GM11168 (cell line): Measurements from ENCODE around the gene GP5.

ENCODE experiments used
- in situ Hi-C: fragments of 300-500 bp; cut with MboI; formaldehyde crosslinking; loops from one replicate; pipeline ENCODE4 v1.12.0; 2022; ENCODE audit warnings: low sequenced_read_pairs; ENCODE audit not compliant: unreplicated experiment

The GP5 gene

DNA sequence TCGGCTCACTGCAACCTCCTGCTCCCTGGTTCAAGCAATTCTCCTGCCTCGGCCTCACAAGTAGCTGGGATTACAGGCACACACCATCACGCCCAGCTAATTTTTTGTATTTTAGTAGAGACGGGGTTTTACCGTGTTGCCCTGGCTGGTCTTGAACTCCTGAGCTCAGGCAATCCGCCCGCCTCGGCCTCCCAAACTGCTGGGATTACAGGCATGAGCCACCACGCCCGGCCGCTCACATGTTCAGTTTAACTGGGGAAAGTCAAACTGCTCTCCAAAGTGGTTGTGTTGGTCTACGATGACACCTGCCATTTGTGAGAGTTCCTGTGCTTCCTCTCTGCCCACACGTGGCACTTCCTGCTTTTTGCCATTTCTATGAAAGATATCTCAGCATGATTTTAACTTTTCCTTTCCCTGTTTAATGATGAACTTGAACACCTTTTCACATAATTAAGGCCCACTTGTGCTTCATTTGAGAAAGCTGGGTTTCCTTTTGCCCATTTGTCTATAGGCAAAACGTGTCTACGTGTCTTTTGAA, 877 bp upstream of the GP5 start:
- in situ Hi-C loops: loop anchor here (10.0 kb wide), 1 partner anchor 65 kb away; no protein-coding TSS in a partner anchor

DNA sequence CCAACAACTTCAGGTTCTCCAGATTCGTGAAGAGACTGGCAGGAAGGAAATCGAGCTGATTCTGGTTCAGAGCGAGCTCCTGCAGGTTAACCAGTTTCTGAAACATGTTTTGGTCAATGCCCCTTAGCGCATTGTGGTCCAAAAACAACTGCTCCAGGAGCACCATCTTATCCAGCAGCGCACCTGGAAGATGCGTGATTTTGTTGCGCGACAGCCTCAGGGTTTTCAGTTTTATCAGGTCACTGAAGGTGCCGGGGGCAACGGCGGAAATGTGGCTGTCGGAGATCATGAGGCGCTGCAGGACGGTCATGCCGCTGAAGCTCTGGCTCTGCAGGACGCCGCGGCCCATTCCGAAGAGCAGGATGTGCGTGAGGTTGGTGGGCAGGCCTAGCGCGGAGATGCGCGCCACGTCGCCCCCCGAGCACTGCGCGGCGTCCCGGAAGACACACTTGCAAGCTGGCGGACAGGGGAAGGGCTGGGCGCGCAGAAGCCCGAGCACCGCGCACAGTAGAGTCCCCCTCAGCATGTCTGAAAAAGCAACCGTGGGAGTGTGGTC, 1.2 kb downstream of the GP5 start:
- in situ Hi-C loops: no loop called here

DNA sequence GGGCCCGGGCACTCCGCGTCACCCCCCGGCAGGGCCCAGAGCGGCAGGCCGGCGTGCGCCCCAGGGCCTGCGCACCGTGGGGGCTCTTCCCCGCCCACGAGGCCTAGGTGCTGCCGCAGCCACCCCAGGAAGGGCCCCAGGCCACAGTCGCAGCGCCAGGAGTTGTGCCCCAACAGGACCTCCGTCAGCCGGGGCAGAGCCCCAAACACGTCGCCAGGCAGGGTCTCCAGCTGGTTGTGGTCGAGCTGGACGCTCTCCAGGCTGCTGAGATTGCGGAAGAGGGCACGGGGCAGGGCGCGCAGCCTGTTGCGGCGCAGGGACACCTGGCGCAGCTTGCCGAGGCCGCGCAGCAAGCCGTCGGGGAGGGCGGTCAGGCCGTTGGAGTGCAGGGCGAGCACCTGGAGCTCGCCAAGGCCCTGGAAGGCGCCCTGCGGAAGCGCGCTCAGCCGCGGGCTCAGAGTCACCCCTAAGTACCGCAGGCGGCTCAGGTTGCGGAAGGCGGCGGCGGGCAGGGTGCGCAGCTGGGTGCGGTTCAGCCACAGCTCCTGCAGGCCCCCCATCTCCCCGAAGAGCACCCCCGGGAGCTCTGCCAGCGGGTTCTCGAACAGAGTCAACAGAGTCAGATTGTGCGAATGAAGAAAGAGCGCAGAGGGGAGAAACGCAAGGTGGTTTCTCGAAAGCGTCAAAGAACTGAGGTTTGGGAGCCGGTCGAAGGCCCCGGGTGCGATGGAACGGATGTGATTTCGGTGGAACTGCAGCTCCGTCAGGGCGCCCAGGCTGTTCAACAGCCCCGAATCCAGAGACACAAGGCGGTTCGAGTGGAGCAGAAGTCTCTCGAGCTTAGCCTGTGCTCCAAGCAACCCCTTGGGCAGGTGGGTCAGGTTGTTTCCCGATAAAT, 2.0 kb downstream of the GP5 start:
- in situ Hi-C loops: no loop called here

DNA sequence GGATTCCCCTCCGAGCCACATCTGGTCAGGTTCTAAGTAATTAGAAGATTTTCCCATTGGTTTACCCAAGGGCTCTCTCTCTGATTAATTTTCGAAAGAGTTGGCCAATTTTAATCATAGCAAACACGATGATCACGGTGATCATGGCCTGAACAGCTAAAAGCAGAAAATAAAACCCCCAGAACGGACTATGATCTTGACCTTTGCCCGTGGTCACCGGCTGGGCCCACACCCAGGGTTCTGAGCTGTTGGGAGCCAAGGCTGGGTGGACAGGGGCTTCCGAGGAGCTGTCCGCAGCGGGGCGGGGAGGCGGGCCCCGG, 2.6 kb downstream of the GP5 start:
- in situ Hi-C loops: no loop called here

DNA sequence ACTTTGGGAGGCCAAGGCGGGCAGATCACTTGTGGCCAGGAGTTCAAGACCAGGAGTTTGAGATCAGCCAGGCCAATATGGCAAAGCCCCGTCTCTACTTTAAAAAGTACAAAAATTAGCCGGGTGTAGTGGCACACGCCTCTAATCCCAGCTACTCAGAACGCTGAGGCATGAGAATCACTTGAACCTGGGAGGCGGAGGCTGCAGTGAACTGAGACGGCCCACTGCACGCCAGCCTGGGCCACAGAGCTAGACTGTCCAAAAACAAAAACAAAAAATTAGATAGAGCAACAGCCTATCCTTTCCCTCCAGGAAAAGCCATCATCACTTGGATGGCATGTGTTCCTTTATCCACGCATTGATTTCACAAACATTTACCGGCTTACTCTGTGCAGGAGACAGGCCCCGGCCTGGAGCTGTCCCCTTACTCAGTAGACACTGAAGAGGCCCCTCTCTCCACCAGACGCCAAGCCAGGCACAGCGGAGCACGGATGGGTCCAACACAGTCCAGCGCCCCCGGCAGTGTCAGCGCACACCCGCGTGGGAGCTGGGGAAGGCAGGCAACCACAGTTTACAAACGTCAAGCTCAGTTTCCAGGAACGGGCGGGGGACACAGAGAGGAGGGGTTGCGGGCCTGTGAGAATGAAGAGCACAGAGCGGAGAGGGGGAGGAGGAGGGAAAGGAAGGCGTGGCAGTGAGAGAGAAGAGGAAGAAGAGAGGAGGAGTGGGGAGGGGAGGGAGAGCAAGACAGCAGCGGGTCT, 3.1 kb downstream of the GP5 start:
- in situ Hi-C loops: no loop called here

DNA sequence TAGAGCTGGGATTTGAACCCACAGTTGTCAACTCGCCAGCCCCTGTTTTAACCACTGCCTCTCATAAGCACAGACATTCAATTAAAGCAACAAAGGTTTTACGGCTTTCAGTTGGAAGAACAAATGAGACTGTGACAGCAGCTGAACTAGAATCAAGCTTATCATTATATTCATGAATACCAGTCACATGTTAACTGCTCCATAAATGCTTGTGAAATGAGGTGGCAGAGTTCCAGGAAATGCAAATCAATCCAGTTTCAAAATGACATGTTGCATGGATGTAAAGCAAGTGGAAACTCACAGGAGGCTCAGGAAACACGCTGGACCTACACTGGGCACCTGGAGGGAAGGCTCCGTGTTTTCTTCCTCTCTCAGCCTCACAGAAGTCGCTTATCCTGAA, 3.9 kb downstream of the GP5 start:
- in situ Hi-C loops: no loop called here

DNA sequence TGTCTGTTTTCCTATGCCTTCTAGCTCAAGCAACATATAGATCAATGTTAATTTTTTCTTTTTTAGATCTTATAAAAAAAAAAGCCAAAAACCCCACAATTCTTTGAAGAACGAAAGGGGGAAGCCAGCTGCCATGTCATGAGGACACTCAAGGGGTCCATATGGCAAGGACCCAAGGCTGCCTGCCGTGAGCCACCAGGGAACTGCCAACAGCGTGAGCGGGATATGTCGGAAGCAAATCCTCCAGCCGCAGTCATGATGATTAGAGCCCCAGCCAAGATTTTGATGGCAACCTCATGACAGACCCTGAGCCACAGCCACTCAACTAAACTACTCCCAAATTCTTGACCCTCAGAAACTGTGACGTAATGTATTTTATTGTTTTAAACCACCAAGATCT, 6.5 kb downstream of the GP5 start:
- in situ Hi-C loops: no loop called here

DNA sequence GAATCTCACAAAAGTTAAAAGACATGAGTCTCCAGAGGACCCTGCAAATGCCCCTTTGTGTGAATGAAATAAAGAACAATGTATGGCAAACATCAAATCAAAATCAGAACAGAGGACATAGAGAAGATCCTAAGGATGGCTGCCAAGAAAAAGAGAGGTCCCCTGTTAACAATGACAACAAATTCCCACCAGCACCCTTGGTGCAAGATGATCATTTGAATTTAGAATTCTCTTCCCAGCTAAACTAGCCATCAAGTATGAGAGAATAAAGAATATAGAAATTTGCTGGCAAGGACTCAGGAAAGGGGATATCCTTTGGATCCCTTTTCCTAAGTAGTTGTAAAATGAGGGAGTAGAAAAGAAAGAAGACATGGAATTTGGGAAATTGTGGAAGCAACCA, 8.2 kb downstream of the GP5 start:
- in situ Hi-C loops: no loop called here

DNA sequence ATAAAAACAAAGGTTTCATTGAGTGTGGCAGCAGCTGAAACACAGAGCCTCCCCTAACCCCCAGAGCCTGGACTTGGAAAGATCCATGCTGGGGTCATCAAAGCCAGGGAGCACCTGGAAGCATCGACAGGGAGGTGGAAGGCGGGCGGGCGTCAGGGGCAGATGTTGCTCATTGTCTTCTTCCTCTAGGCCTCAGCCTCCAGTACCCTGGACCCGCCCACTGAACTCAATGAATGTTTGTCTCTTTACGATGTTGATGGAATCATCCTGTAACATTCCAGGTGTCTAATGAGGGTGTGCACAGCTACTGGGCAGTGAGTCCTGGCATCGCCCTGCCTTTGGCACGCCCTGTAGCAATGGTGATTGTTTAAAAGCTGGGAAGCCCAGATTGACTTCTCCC, 9.8 kb downstream of the GP5 start:
- in situ Hi-C loops: no loop called here

DNA sequence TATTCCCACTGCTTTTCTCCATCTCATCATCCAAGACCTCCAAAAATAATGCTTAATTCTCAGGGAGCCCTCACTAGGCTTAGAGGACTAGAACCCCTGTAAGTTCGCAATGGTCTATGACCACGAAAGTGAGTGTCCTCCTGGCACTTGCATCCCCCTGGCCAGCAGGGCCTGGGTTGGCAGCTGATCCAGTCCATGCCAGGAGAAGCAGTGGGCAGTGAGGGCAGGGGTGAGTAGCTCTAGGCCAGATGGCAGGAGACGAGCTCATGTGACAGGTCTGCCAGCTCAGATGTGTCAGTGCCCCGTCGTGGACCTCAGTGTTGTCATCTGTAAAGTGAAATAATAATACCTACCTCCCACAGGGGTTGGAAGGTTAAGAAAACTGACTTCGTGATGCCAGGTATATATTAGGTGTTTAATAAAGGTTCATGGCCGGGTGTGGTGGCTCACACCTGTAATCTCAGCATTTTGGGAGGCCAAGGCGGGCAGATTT, 11.1 kb downstream of the GP5 start:
- in situ Hi-C loops: no loop called here

DNA sequence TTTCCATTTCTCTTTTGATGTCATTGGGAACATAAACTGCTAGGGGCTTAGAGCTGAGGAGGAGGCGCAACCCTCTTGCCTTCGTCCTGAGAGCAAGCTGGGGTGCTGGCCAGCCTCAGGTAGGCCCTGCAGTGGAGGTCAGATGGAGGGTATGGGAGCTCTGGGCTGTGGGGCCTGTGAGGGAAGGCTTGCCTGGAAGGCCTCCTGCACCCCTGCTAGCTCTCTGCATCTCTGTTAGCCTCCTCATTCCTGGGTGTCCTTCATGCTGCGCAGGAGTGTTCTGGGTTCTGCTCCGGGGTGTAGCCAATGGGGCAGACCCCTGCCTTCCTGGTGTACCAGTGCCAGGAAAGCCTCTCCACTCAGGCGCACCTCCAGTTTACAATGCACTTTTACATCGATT, 11.8 kb downstream of the GP5 start:
- in situ Hi-C loops: no loop called here

DNA sequence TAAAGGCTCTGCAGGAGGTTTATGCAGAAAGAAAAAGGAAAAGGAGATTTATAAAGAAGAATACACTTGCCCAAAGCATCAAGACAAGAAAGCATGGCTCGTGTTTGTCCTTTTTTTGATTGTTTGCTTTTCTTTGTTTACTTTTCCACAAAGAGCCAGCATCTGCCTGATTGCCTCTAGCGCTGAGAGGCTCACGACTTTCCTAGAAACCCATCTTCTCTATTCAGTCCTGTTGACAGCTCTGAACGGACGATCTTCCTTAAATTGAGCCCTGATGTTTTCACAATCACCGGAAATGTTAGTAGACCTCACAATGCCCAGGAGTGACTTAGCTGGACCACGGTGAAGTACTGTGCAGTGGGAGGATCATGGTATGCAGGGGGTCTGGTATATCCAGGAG, 12.4 kb downstream of the GP5 start:
- in situ Hi-C loops: no loop called here

DNA sequence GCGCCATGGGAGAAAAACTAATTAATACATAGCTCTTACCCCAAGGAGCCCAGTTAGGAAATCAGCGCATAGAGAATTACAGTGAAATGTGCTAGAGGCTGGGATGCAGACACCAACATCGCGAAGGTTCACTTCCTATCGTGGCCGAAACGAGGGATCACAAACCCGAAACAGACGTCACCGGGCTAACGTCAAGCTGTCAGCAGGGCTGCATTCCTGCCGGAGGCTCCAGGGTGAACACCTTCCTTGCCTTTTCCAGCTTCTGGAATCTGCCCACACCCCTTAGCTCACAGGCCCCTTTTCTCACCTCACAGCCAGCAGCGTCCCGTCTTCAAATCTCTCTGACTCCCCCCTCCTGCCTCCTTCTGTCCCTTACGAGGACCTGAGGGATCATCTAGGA, 13.0 kb downstream of the GP5 start:
- in situ Hi-C loops: no loop called here

DNA sequence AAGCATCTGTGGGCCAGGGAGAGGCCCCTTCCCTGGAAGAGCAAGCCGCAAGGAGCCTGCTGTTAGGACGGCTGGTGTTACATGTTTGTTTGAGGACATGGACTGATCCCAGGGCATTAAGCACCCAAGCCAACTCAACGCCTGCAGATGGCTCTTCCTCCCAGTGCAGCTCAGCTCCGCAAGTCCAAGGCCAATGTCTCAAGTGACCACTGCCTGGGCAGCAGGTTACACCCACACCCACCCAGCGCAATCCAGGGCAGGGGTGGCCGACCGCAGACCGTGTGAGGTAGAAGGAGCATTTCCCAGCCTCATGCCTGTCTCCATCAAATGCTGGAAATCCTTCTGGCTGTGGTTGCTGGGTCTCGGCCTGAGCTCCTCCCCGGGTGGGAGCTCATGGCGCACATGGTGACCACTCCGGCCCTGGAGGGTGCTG, 14.5 kb downstream of the GP5 start:
- in situ Hi-C loops: no loop called here

DNA sequence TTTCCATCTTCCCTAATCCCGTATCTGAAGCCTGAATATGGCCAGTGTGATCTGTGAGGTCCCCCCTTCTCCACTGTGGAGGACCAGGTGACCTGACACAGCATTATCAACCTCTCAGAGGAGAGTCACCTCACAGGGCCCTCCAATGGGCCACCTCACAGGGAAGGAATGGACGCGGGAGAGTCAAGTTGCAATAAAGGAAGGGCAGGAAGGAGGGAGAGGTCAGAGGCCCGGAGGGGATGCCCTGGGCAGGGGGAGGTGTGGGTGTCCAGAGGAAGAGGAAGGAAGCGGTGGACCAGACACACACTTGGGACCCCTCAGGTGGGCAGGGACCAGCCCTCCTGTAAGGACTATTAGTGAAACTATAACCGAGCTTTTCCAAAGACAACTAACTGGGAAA, 14.9 kb downstream of the GP5 start:
- in situ Hi-C loops: no loop called here

DNA sequence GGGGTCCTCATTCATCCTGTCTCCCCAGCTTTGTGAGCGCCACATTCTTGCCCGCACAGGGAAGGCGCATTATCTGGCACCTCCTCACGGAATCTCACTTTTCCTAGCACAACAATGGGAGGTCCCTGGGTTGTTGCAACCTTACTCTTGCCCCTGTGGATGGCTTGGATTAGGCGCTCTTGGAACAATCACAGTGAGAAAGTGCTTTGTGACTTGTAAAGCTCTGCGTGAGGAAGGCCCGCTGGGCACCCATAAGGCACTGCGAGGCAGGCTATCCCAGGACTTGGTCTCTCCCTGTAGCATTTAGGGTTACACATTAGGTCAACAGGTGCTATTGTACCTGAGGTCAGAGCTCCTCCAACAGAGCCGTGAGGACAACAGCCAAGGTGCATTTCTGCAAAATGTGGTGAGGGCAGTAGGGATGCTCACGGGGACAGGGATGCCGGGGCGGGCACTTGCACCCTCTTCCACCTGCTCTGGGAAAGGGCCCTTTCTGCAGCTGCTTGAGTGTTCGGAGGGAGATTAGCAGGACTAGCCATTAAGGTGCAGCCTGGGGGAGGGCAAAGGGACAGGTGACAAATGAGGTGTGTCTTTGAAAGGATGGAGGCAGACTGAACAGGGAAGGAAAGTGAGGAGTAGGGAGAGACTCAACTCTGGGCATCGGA, 15.7 kb downstream of the GP5 start:
- in situ Hi-C loops: no loop called here

DNA sequence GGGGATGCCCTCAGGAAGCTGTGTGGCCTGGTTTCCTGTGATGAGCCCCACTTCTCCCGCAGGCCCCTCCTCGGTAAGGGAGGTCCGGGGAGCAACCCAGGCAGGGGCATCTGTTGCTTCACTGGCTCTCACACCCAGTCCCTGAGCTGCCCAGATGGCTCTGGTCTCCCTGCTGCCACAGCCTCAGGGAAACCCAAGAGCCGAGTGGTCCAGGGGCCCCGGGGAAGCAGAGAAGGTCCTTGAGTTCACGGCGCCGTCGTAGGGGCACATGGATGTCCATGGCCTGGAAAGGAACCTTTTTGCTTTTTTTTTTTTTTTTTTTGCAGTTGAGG, 16.2 kb downstream of the GP5 start:
- in situ Hi-C loops: no loop called here

DNA sequence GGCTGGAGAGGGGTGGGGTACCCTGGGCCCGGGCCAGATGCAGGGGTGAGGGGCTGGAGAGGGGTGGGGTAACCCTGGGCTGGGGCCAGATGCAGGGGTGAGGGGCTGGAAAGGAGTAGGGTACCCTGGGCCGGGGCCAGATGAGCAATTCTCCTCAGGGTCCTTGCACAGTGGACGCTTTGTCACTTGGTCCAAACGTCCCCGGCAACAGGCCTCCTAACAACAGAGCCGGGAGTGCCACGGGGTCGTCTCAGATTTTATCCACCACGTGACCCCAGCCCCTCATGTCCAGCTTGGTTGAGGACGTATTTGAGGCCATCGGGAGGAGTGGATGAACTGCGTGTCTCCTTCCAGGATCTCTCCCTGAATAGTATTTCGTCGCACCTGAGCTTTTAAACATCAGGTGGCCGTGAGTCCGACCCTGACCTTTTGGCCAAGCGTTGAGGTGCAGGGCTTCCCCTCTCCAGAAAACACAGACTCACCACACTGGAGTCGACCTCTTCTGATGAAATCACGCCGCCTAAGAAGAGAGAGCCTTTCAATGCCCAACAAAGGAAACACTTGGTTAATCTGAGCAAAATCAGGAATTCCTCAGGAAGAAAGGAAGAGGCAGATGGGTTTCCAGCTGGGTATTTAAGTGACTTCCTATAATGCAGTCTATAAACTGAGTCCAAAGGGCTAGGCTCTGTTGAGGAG, 16.7 kb downstream of the GP5 start:
- in situ Hi-C loops: no loop called here

DNA sequence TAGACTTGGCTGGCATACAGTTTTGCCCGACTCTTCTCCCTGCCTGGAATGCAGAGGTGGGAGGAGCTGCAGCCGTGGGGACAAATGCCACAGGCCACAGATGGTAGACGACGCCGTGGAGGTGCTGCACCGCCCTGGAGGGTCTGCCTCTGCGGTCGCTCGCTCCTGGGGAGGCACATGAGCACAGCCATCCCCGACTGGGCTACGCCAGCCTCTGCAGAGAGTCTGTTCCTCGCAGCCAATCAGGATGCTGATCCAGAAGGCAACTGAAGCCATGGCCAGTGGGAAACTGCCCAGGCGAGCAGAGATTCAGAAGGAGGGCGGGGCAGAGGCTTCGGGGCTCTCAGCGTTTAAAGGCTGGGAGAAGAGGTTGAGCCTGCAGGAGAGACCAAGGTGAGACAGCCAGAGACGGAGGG, 17.6 kb downstream of the GP5 start:
- in situ Hi-C loops: no loop called here

DNA sequence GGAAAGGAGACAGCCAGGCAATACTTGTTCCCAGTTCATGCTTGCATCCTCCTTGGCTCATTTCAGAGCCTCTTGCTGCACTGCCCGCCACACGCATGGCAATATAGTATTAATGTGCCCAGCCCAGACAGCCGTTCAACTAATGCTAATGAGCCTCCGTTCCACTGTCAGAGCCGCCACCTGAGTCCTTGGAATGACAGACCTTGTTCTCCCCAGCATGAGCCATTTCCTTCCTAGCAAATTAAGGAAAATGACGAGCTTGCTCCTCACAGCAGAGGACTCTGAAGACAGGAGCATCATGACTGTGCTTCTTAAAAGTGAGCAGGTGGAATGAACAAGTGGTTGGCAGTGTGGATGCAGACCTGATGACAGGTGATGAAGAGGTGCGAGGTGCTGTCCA, 18.7 kb downstream of the GP5 start:
- in situ Hi-C loops: no loop called here
